Stimulated activated CD4-positive, alpha-beta T cell treated with anti-CD3 and anti-CD28 coated beads, TNF-alpha, amount 100 ng/mL, for 24 hours (primary cell): Measurements from ENCODE around the gene ZNF595.
"Not testable (repeated sequence)": the region's sequence is repeated elsewhere in the genome, so short reads cannot be mapped to it uniquely, and the experiment has no call there.

Experiments
- DNase-seq, 3 experiments: peaks; one replicate each; pipeline ENCODE4 v3.0.0-alpha.2; 2020; ENCODE audit warnings: low read depth in 3 of 3

Gene ZNF595

DNA sequence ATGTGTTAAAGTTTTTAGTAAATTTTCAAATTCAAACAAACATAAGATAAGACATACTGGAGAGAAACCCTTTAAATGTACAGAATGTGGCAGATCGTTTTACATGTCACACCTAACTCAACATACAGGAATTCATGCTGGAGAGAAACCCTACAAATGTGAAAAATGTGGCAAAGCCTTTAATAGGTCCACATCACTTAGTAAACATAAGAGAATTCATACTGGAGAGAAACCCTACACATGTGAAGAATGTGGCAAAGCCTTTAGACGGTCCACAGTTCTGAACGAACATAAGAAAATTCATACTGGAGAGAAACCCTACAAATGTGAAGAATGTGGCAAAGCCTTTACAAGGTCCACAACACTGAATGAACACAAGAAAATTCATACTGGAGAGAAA lies 32.8 kb downstream of the ZNF595 start:
- no peak for DNase-seq

DNA sequence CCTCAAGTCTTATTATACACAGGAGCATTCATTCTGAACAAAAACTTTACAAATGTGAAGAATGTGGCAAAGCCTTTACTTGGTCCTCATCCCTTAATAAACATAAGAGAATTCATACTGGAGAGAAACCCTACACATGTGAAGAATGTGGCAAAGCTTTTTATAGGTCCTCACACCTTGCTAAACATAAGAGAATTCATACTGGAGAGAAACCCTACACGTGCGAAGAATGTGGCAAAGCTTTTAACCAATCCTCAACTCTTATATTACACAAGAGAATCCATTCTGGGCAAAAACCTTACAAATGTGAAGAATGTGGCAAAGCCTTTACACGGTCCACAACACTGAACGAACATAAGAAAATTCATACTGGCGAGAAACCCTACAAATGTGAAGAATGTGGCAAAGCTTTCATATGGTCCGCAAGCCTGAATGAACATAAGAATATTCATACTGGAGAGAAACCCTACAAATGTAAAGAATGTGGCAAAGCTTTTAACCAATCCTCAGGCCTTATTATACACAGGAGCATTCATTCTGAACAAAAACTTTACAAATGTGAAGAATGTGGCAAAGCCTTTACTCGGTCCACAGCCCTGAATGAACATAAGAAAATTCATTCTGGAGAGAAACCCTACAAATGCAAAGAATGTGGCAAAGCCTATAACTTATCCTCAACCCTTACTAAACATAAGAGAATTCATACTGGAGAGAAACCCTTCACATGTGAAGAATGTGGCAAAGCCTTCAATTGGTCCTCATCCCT lies 33.6 kb downstream of the ZNF595 start:
- DNase-seq: not testable (repeated sequence)

DNA sequence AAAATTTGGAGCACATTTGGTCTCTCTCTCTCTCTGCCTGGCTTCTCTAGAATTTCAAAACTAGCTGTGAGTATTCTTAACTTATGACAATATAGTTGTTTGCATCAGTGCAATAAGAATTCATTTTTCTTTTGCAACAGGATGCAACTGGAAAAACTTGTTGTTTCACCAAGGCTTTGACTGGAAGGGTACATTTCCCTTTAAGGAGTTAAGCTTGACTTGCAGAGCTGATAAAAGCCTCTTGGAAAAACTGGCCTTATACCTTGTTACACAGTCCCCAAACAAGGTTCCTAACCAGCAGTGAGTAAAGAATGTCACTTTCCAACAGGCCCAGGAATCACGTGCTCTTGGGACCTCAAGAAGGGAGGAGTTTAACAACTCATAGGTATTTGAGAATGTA lies 45.3 kb downstream of the ZNF595 start:
- no peak for DNase-seq

DNA sequence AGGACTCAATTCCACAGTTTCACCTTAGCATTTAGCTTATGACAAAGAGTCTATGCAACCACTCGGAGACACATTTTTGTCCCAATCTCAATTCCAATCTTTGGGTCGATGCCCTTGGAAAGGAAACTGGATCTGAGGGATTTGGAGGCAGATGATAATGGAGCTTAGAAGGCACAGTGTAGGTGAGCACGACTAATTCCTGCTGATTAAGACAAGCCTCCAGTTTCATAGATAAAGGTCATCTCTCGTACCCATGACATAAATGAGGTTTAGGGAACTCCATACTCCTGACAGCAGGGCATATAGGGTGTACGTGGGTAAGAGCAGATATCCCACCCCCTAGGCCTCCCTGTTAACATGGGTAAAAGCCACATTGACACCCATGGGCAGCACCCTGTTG lies 46.7 kb downstream of the ZNF595 start:
- no peak for DNase-seq

DNA sequence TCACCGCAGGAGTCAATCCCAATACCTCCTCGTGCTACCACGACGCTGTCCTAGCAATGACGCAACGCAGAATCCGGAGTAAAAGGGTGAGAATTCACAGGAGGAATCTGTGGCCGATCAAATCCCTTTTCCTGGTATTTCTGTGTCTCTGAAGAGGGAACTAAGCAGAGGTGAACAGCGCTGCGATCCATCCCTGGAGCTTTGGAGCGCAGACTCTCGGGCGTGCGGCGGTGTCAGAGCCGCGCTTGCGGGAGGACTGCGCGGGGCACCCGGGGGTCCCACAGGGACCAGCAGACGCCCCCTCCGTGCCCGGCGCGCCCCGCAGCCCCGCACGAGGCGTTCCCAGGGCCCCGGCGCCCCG lies 53.9 kb downstream of the ZNF595 start:
- DNase-seq: no peak

GRCh38 chr4:107444-108429 lies 54.6 kb downstream of the ZNF595 start:
- no peak for DNase-seq

GRCh38 chr4:112771-113170 lies 59.6 kb downstream of the ZNF595 start:
- no peak for DNase-seq

DNA sequence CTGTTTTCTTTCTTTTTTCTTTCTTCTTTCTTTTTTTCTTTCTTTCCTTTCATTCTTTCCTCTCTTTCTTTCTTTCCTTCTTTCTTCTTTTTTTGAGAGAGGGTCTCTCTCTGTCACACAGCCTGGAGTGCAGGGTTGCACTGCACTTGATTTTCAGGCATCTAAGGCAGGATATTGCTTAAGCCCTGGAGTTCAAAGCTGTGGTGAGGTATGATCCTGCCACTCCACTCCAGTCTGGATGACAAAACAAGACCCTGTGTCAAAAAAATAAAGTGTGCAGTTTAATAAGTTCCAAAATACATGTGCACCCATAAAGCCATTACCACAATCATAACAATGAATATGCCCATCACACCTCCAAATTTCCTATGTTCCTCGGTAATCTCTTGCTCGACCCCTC lies 60.6 kb downstream of the ZNF595 start:
- DNase-seq: no peak

DNA sequence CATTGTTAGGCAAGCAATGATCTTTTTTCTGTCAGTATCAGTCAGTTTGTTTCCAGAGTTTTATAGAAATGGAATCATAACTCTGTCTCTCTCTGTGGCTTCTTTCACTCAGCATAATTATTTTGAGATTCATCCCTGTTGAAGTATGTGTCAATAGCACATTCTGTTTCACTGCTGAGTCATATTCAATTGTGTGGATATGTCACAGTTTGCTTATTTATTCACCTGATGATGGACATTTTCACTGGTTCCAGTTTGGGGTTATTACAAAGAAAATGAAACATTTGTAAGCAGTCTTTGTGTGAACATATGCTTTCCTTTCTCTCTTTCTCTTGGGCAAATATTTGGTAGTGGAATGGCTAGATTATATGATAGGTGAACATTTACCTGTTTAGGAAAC lies 61.0 kb downstream of the ZNF595 start:
- DNase-seq: no peak

- DNase-seq: no peak
Measured at GRCh38 chr4:116499-116898, 63.4 kb downstream of the ZNF595 start.

DNA sequence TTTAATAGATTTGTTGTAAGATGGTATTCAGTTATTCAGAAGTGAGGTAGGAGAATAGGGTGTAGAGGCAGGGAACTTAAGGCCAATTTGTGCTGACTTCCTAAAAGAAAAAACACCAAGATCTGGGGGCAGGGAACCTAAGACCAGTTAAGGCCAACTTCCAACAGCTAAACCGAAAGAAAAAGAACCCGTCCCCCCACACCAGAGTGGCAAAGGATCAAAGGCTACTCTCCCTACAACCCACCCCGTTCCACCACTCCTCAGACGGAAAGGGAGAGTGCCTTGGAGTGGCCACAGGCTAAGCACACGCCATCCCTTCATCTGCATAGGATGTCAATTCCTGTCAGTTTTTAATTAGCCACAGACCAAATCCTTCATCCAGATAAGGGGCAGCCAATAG lies 67.5 kb downstream of the ZNF595 start:
- DNase-seq: no peak

DNA sequence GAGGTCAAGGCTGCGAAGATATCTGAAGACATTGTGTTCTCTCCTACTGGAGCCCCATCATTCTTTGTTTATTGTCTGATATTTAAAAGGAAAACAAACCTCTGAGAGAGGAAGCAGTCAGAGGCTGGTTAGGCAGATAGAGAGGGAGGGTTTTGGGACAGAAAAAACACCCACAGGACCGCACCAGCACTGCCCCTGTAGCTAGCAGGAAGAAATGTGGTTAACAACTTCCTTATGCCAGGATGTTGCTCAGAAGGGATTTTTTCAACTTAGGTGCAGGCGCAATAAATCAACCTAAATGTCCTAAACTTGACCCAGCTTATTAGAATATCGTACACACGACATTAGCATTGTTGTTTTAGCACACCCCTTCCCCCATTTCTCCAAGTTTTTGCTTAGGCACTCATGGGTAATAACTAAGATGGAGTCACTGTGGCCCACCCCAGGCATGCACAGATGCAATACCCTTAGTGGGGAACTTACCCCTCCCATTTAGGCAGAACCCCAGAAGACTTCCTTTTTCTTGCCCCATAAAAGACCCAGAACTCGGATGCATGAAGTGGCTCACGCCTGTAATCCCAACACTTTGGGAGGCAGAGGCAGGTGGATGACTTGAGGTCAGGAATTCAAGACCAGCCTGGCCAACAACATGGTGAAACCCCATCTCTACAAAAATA lies 68.4 kb downstream of the ZNF595 start:
- no peak for DNase-seq

DNA sequence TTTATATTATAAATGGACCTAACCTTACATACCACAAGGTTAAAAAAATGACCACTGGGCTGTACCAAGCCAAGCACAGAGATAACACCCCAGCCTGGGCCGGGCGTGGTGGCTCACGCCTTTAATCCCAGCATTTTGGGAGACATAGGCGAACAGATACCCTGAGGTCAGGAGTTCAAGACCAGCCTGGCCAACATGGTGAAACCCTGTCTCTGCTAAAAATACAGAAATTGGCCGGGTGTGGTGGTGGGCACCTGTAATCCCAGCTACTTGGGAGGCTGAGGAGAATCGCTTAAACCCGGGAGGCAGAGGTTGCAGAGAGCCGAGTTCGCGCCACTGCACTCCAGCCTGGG lies 70.8 kb downstream of the ZNF595 start:
- not testable (repeated sequence) for DNase-seq

DNA sequence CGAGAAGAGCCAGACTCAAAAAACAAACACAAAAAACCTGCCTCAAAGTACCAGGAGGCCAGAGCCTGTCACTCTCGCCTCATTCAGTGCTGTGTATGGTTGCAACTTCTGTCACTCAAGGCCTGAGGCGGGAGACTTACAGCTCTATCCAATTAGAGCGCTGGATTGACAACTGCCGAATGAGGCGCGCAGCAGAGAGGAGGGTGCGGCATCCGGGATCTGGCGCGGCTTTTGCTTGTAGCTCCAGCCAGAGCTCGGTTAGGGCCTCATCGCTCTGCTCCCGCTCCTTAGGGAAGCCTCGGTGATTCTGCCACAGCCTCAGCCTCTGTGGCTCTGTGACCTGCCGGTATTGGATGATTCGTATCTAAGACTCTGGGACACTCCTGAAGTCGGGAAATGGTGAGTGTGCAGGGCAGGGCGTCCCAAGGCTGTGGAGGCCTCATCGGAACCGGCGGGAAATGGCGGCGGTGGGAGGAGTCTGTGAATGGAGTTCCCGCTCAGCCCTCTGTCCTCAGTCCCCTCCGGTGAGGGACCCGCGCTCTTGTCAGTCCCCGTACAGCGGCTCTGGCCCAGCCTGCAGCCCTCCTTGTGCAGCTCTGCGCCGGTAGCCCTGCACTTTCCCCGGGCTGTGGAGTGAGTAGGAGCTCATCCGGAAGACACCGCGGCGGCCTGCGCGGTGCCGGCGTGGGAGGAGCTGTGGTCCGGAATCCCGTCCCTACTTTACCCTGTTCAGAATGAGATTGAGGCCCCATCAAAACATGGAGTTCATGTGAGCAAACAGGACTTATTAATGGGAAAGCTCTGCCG lies 71.4 kb downstream of the ZNF595 start, which contains the start of gene ZNF718:
TSS of gene ZNF718 (plus strand) at position 227 of the 807 bp plus-strand sequence. CDS start at position 397, 170 bp downstream.
- DNase-seq: peak; percentile 78 to 90 (median 81)

DNA sequence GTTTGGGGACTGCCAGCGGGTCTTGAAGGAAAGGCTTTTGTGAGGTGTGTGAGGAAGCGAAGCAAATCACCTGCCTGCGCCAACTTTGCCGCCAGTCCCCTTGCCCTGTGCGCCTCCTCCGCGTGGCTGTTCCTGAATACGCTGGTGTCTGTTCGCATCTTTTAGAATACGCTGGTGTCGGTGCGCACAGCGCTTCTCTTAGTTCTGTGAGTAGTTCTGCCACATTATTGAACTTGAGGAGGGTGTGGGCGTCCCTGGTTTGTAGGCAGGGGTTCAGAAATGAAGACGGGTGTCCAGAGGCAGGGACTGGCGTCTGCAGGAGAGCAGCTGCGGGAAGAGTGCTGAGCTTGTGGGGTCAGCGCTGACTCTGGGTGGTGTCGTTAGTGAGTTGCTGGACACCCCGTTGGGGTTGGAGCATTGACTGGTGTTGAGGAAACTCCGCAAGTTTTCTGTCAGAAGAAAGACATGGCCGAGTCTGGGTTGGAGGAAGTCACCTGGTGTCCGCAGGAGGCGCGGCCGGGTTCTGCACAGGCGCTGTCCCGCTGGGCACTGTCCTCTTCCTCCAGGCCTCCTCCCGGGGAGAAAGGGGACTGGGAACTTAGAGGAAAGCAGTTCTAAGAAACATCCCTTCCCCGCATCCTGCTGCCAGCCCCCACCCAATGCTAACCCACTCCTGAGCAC lies 72.1 kb downstream of the ZNF595 start:
- DNase-seq: peak in 1 of 3 experiments; percentile 13

DNA sequence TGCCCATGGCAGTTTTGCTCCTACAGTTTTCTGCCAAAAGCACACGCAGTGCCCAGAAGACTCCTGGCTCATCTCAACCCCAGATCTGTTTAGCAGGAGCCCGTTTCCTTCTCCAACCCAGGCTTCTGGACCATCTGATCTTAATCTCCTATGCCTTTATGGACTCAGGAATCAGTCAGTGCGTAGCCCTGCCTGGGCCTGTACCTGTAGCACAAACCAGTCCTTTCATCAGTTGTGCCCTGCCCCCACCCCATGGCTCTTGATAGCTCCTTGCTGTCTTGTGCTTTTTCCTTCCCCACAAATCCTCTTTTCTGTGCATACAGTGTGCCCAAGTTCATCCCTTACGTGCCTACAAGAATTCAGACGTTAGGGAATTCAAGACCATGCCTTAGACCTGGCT lies 72.7 kb downstream of the ZNF595 start:
- DNase-seq: no peak

DNA sequence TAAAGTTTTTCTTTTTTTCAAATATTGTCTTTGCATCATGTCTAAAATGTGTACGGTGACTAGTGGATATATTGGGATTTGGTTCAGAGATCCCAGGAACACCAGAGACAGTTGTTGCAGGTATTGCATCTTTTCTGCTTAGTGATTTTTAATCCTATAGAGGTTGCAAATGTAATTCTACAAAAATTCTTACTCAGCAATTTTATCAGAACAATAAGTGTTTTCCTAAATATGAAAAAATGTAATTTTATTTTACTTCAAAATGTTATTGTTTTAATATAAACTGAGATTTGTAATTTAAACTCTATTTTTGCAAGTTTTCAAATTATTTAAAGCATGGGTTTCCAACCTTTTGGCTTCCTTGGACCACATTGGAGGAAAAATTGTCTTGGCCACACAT lies 79.4 kb downstream of the ZNF595 start:
- no peak for DNase-seq
